ENCODE measurements around the gene CEP295NL. TPM values are rescaled to one million over a fixed set of nuclear protein-coding genes. Genes with fewer than 3 reads are reported as not detected.

Gene CEP295NL
- total RNA-seq, 4 donors from 2014 or later, result 0.78 to 6.6 (median 2.3) TPM

GRCh38 chr17:78886954-78887353 lies 16.0 kb downstream of the CEP295NL start:
- H3K4me1 ChIP-seq, result peaks cover 66 to 100% (median 92%) of the 10 kb centered on the region in 4 donors
- H3K36me3 ChIP-seq, result peaks cover 0 to 9% (median 0%) of the 10 kb centered on the region in 4 donors
- H3K27me3 ChIP-seq, result no peaks in the 10 kb centered on the region
- no peak overlapping the region for H3K4me3 ChIP-seq
- 96% methylated on average over 12 of the region's 12 CpGs for WGBS
- no peak for DNase-seq (ENCODE audit: extremely low spot score)
- intact Hi-C loops (cut with DNase I), result no loop called here
- H3K27ac ChIP-seq (replicated peaks in 1 of 4), result peak overlapping the region in 2 of 4 donors; percentile 90 to 92
- H3K9me3 ChIP-seq, result no peaks in the 10 kb centered on the region
- TF ChIP-seq CTCF (IDR thresholded peaks at IDR 0.05) (no peak), POLR2AphosphoS5 (IDR thresholded peaks at IDR 0.05) (no peak), POLR2A (IDR thresholded peaks at IDR 0.05; ENCODE audit: low read depth) (no peak), EP300 (IDR thresholded peaks at IDR 0.05) (no peak)

DNA sequence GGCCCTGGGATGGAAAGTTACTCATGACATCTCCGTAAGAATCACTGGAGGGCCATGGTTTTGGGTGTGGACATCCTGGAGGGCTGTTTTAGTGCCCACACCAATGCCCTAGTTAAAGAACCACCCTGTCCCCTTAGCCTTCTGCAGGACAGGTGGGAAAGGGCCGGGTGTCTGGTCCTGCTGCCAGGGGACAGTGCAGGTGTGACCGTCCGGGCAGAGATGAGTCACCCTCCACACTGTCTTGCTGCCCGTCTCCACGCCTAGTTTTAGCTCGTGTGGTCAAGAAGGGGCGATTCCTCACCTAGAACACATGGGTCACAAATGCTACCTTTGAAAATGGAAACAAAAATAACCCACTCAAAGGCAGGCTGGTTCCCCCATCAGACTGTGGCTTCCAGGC lies 17.0 kb downstream of the CEP295NL start:
- DNase-seq (ENCODE audit: extremely low spot score), result no peak
- Histone ChIP-seq H3K9me3 (no peaks in the 10 kb centered on the region), H3K36me3 (no peaks in the 10 kb centered on the region), H3K4me3 (no peak overlapping the region), H3K27ac (replicated peaks in 1 of 4) (peak overlapping the region; percentile 89 to 95 (median 91)), H3K27me3 (no peaks in the 10 kb centered on the region), H3K4me1 (peaks cover 67 to 100% (median 92%) of the 10 kb centered on the region in 4 donors)
- TF ChIP-seq CTCF (IDR thresholded peaks at IDR 0.05), result no peak
- no peak for TF ChIP-seq POLR2A (IDR thresholded peaks at IDR 0.05; ENCODE audit: low read depth)
- no peak for TF ChIP-seq POLR2AphosphoS5 (IDR thresholded peaks at IDR 0.05)
- no peak for TF ChIP-seq EP300 (IDR thresholded peaks at IDR 0.05)
- intact Hi-C loops (cut with DNase I), result no loop called here
- WGBS, result 70% methylated on average over 5 of the region's 8 CpGs

DNA sequence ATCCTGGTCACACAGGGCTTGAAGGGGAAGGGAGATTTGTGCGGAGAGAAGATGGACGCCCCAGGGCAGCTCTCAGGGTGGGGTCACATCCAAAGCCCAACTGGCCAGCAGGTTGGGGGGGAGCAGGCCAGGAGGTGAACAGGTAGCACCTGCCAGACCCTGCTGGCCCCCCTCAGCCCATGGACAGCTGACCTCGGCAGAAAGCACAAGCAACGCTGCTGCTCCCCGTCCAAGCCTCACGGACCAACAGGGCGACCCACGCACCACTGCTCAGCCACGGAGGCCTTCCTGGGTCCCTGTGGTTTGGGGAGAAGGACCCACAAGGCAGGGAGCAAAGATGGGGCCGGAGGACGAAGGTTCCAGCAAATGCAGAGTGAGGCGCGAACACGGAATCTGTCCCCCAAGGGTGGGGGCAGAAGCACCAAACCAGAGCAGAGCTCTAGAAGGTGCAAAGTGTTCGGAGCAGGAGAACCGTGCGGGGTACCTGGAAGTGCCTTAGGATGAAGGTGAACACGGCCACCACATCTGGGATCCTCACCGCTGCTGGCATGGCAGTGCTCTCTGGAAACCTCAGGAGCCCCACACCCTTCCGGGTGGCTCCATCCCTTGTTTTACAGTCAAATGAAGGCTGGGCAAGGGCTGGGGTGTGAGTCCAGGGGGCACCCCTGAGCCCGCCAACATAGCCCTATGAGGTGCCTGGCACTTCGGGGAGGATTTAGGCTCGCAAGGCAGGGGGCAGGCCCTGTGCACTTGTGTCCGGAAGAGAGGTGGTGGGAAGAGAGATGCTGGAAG lies 17.9 kb downstream of the CEP295NL start:
- intact Hi-C loops (cut with DNase I), result loop anchor here (5.0 kb wide), 1 partner anchor 37 kb away; no protein-coding TSS in a partner anchor
- WGBS, result 83% methylated on average over 24 of the region's 24 CpGs
- H3K4me3 ChIP-seq, result peak overlapping the region in 3 of 4 donors; percentile 40 to 54 (median 45)
- H3K36me3 ChIP-seq, result no peaks in the 10 kb centered on the region
- no peaks in the 10 kb centered on the region for H3K9me3 ChIP-seq
- H3K27ac ChIP-seq (replicated peaks in 1 of 4), result peak overlapping the region; percentile 89 to 95 (median 91)
- H3K27me3 ChIP-seq, result no peaks in the 10 kb centered on the region
- TF ChIP-seq POLR2AphosphoS5 (IDR thresholded peaks at IDR 0.05) (no peak), EP300 (IDR thresholded peaks at IDR 0.05) (no peak), POLR2A (IDR thresholded peaks at IDR 0.05; ENCODE audit: low read depth) (no peak), CTCF (IDR thresholded peaks at IDR 0.05) (no peak)
- no peak for DNase-seq (ENCODE audit: extremely low spot score)
- peaks cover 76 to 100% (median 93%) of the 10 kb centered on the region in 4 donors for H3K4me1 ChIP-seq

DNA sequence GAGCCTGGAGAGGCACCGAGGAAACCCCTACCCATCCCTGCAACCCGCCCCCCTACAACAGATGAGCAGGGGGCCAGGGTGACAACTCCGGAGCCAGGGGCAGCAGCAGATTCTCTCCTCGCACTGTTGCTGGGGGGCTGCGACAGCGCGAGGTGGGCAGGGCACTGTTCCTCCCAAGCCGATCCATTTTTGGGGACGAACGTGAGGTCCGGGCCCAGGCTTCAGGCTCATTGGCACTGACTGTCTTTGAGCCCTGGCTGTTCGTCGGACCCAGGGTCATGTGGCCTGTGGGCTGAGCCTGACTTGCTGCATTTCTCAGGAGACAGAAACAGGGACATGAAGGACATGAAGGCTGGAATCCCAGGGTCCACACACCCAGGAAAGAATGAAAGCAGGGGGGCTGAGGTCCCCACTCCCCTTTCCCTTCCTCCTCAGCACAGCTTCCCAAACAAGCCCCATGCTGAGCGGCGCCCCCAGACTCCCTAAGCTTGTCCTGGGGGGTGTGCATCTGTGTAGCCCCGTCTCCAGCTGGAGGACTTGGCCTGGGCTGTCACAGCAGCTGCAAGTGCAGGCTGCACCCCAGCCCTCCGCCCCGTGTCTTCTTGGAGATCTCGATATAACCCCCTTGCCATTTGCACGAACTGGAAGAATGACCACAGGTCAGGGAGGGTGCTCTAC lies 18.7 kb downstream of the CEP295NL start:
- no peaks in the 10 kb centered on the region for H3K27me3 ChIP-seq
- no peaks in the 10 kb centered on the region for H3K36me3 ChIP-seq
- peak overlapping the region; percentile 39 to 54 (median 42) for H3K4me3 ChIP-seq
- TF ChIP-seq POLR2A (IDR thresholded peaks at IDR 0.05; ENCODE audit: low read depth) (no peak), POLR2AphosphoS5 (IDR thresholded peaks at IDR 0.05) (no peak), CTCF (IDR thresholded peaks at IDR 0.05) (no peak), EP300 (IDR thresholded peaks at IDR 0.05) (no peak)
- peak overlapping the region; percentile 89 to 95 (median 91) for H3K27ac ChIP-seq (replicated peaks in 1 of 4)
- DNase-seq (ENCODE audit: extremely low spot score), result no peak
- 25% methylated on average over 16 of the region's 20 CpGs for WGBS
- H3K4me1 ChIP-seq, result peaks cover 77 to 100% (median 93%) of the 10 kb centered on the region in 4 donors
- intact Hi-C loops (cut with DNase I), result loop anchor here (5.0 kb wide), 1 partner anchor 38 kb away; no protein-coding TSS in a partner anchor
- H3K9me3 ChIP-seq, result no peaks in the 10 kb centered on the region

Measured in esophagus muscularis mucosa (tissue), 4 donors.